ENCODE measurements around the gene ANXA5.

Gene ANXA5

DNA sequence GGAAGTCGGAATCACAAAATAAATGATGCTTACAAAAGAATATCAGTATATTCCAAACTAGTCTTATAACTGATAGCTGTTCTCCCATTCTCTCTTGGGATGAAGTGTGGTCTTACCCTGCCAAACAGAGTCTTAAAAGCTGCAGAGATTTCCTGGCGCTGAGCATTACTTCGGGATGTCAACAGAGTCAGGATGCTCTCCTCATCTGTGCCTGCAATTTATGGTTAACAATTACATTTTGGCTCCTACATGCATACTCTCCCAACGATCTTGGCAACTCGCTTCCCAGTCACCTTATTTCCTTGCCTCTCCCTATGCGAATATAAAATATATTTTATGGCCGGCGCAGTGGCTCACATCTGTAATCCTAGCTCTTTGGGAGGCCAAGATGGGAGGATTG lies 12.2 kb downstream of the ANXA5 start:
- in situ Hi-C loops (cut with HindIII; ENCODE audit: low sequenced_read_pairs) = loop anchor here (10.0 kb wide), 2 partner anchors 50 to 130 kb away; no protein-coding TSS in a partner anchor

DNA sequence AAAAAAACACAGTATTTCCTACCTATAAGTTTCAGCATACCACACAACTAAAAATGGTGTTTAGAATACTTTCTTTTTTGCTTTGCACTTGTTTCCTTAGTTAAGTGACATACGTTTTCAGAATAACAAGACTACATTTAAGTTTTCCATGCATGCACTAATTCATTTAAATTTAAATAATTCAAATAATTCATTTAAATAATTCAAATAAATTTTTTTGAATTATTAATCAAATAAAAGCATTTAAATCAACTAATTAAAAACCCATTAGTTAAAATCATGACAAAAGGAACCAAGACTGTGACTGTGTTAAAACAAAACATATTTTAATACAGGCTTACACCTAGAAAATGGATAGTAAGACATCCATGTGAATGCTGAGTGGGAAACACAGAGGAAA lies 12.8 kb downstream of the ANXA5 start:
- in situ Hi-C loops (cut with HindIII; ENCODE audit: low sequenced_read_pairs) = loop anchor here (10.0 kb wide), 2 partner anchors 51 to 131 kb away; no protein-coding TSS in a partner anchor

DNA sequence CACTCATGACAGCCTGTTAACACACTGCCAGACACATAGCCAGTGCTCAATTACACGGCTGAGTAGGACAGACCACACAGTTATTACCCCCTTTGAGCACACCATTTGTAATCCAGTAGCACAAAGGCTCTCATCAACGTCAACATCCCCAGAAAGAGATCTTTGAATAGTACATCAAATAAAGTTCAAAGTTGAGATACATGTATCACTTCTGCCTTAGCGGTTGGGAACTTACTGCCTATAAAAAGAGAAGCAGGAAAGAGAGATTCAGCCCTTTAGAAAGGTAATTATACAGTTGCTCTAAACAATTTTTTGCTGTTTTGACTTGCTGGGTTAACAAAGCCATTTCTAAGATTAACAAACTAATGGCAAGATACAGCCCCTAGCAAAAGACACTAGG lies 16.2 kb downstream of the ANXA5 start:
- in situ Hi-C loops (cut with HindIII; ENCODE audit: low sequenced_read_pairs) = loop anchor here (10.0 kb wide), 2 partner anchors 54 to 134 kb away; no protein-coding TSS in a partner anchor

DNA sequence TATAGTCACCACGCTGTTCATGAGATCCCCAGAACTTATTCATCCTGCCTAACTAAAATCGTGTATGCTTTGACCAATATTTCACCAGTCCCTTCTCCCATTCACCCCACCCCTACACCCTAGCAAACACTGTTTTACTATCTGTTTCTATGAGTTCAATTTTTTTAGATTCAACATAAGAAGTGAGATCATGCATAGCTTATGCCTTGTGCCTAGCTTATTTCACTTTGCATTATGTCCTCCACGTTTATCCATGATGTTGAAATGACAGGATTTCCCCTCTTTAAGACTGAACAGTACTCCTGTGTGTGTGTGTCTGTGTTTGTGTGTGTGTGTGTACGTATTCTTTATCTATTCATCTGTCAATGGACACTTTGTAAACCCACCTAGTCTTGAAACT lies 16.8 kb downstream of the ANXA5 start:
- in situ Hi-C loops (cut with HindIII; ENCODE audit: low sequenced_read_pairs) = loop anchor here (10.0 kb wide), 2 partner anchors 55 to 135 kb away; no protein-coding TSS in a partner anchor

- in situ Hi-C loops (cut with HindIII; ENCODE audit: low sequenced_read_pairs) = no loop called here
Observed at GRCh38 chr4:121679267-121679666, 17.5 kb downstream of the ANXA5 start.

DNA sequence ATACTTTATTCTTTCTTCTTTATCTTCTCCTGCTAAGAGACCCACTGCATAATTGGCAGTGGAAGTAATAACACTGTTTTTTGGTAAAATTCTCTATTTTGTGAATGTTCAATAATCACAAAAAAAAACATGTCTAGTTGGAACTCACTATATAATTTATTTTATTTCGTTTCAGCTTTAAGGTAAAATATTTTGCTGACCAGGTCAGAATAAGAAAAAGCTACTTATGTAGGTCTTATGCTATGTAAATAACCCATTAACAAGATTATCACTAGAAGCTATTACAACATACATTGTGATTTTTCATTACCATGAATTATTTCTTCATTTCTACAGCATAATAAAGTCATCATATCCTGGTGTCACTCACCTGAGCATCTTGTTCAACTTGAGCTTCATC lies 19.3 kb downstream of the ANXA5 start:
- in situ Hi-C loops (cut with HindIII; ENCODE audit: low sequenced_read_pairs) = no loop called here

DNA sequence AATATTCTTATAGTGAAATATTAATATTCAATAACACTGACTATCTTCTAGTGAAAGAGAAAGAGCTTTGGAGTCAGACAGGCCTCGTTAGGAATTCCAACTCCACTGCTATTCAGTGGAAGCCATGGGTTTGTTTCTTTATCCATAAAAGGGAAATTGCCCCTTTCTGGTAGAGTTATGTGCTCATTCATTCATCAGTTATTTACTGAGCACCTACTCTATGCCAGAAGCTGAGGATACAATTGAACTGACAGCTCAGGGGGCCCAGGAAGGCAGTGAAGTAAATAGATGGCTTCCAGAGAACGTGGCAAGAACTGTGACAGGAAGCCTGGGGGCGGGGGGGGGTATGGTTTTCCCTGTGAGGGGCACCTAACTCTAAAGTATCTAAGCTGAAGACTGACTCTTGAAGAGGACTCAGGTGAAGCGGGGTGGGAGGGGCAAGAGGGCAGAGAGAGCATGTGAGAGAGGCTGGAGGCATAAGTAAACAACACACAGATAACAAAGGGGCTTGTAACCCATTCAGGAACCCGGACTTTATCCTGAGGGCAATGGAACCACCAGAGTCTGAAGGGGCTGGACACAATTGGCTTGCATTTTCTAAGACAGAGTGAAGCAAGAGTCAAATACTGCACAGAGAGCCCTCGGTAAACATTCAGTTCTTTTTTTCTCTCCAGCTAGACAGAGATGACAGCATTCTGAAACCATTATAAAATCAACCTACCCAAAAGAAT lies 20.3 kb downstream of the ANXA5 start:
- in situ Hi-C loops (cut with HindIII; ENCODE audit: low sequenced_read_pairs) = no loop called here

DNA sequence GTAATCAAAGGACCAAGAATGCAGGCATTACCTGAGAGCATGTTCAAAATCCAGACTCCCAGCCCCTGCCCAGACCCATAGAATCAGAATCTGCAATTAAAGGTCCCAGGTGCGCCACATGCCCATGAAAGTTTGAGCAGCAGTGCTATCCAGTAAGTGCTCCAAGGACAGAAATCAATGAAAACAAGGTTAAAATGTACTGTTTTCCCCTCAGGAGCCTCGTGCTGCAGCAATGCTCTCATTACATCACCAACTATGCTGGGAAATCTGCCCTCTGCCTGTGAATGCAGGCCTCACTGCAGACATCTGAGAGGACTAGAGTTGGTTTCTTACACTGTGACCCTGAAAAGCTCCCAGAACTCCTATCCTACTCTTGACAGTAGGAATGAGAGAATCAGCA lies 21.1 kb downstream of the ANXA5 start:
- in situ Hi-C loops (cut with HindIII; ENCODE audit: low sequenced_read_pairs) = no loop called here

DNA sequence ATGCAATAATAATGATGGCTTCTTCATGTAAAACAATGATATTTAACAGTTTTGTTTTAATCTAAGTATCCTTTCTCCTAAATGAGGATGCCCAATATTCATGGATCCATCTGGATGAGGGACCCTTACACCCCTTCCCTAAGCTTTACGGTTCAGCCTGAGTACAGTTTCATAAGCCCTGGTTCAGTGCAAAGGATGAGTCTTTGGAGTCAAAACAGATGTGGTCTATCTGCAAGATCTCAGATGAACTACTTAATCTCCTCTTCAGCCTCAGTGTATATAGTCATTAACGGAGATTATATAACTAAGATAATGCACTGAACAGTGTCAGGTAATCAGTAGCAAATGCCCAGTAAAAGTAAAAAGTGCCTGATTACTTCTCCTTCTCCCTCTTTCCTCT lies 22.1 kb downstream of the ANXA5 start:
- in situ Hi-C loops (cut with HindIII; ENCODE audit: low sequenced_read_pairs) = no loop called here

DNA sequence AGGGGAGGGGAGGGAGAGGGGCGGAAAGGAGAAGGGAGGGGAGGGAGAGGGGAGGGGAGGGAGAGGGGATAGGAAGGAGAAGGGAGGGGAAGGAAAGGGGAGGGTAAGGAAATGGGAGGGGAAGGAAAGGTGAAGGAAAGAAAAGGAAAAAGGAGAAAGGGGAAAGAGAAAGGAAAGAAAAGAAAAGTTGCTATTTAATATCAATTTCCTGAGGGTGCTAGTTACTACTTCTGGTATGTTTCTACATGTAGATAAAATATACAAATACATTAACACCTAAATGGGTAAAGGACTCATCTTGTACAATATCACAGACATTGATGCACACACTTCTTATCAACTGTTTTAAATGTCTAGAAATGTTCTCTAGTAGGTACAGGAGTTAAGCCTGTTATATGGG lies 22.6 kb downstream of the ANXA5 start:
- in situ Hi-C loops (cut with HindIII; ENCODE audit: low sequenced_read_pairs) = no loop called here

GRCh38 chr4:121669163-121669550 lies 27.6 kb downstream of the ANXA5 start:
- in situ Hi-C loops (cut with HindIII; ENCODE audit: low sequenced_read_pairs) = loop anchor here (10.0 kb wide), 1 partner anchor 46 kb away; no protein-coding TSS in a partner anchor

GRCh38 chr4:121668368-121669162 lies 28.2 kb downstream of the ANXA5 start:
- in situ Hi-C loops (cut with HindIII; ENCODE audit: low sequenced_read_pairs) = loop anchor here (10.0 kb wide), 1 partner anchor 46 kb away; no protein-coding TSS in a partner anchor

DNA sequence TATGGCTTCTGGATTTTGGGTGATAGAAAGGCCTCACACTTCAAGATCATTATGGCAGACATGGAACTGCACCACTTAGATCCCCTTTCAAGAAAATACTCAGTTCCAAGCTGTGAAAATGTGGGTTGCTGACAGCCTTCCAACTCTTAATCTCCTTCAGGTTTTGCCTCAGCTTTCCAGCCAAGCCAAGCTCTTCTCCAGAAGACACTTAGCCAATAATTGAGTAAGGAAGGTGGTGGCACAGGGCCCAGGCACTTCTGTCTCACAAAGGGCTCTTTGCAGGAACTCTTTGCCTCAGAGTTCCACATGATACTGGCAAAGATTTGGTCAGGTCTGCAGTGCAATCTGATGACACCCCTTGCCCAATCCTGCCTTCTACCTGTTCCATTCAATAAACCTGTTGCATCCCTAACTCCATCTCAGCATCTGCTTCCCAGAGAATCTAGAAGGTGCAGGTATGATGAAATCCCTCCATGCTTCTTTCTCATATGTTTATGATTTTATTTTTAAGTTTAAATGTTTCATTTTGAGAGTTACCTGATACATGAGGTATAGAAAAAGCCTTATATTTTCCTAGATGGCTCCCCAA lies 30.6 kb downstream of the ANXA5 start:
- in situ Hi-C loops (cut with HindIII; ENCODE audit: low sequenced_read_pairs) = loop anchor here (10.0 kb wide), 1 partner anchor 49 kb away; no protein-coding TSS in a partner anchor

- in situ Hi-C loops (cut with HindIII; ENCODE audit: low sequenced_read_pairs) = loop anchor here (10.0 kb wide), 1 partner anchor 49 kb away; no protein-coding TSS in a partner anchor
Observed at GRCh38 chr4:121665371-121665770, 31.4 kb downstream of the ANXA5 start.

- in situ Hi-C loops (cut with HindIII; ENCODE audit: low sequenced_read_pairs) = loop anchor here (10.0 kb wide), 1 partner anchor 53 kb away; no protein-coding TSS in a partner anchor
Observed at GRCh38 chr4:121662225-121662624, 34.6 kb downstream of the ANXA5 start.

DNA sequence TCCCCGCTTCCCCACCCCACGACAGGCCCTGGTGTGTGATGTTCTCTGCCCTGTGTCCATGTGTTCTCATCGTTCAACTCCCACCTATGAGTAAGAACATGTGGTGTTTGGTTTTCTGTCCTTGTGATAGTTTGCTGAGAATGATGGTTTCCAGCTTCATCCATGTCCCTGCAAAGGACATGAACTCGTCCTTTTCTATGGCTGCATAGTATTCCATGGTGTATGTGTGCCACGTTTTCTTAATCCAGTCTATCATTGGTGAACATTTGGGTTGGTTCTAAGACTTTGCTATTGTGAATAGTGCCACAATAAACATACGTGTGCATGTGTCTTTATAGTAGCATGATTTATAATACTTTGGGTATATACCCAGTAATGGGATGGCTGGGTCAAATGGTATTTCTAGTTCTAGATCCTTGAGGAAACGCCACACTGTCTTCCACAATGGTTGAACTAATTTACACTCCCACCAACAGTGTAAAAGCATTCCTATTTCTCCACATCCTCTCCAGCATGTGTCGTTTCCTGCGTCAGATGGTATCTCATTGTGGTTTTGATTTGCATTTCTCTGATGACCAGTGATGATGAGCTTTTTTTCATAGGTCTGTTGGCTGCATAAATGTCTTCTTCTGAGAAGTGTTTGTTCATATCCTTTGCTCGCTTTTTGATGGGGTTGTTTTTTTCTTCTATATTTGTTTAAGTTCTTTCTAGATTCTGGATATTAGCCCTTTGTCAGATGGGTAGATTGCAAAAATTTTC lies 36.4 kb downstream of the ANXA5 start:
- in situ Hi-C loops (cut with HindIII; ENCODE audit: low sequenced_read_pairs) = loop anchor here (10.0 kb wide), 1 partner anchor 54 kb away; no protein-coding TSS in a partner anchor

DNA sequence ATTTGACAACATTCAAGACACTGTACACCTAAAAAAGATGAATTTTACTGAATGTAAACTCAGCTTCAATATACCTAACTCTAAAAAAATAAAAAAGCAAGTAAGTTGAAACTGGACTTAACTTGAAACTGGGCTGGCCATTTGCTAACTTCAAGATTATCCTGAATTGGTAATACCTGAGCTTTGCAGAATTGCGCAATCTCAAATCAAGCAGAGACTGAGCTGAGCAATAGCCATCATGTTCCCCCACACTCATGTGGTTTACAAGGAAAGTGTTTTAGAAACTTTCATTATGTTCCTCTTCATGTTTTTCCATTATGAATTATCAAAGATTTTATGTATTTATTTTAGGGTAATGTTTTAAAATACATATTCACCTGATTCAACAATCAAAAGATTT lies 38.7 kb downstream of the ANXA5 start:
- in situ Hi-C loops (cut with HindIII; ENCODE audit: low sequenced_read_pairs) = no loop called here

- in situ Hi-C loops (cut with HindIII; ENCODE audit: low sequenced_read_pairs) = no loop called here
Observed at GRCh38 chr4:121656269-121656641, 40.5 kb downstream of the ANXA5 start.

- in situ Hi-C loops (cut with HindIII; ENCODE audit: low sequenced_read_pairs) = no loop called here
Observed at GRCh38 chr4:121655320-121656268, 41.2 kb downstream of the ANXA5 start.
